ENCODE results near the gene PNPLA3.

The PNPLA3 gene

DNA sequence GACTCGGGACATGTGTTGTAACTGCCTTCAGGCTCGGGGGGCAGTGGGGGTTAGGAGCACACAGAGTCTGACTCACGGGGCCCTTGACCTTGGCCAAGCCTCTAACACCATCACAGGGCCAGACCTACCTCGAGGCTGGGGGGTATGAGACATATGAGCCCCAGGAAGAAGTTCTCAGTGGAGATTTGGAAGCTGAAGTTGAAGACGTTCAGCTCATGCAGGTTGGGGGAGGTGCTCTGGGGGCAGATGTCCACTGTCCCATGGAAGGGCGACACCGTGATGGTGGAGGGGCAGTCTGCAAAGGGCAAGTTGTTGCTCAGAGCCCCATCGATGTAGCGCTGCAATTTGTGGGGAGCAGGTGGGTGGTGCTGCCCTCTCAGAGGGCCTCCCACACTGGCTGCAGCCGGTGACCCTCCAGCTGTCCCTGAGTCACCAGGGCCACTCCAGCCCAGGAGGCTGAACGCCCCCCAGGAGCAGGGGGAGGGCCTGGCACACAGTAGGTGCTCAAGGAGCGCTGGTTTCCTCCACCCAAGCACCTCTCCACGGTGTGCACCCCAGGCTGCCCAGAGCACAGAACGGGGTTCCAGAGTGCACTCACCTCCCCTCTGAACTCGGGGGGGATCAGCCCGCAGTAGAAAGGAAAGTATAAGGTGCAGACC, 34.3 kb upstream of the PNPLA3 start:
- Histone ChIP-seq H3K4me1 (ENCODE audit: control insufficient read depth, low read length) (peaks cover 6% of the 10 kb centered on the region), H3K27me3 (ENCODE audit: control insufficient read depth, low read length) (peaks cover 9% of the 10 kb centered on the region), H3K4me2 (ENCODE audit: low read length) (no peak overlapping the region), H3K4me3 (ENCODE audit: low read length) (no peak overlapping the region), H3F3A (ENCODE audit: control insufficient read depth, insufficient read depth) (no peaks in the 10 kb centered on the region), H3K27ac (ENCODE audit: low read depth, low read length) (no peak overlapping the region), H3K9me2 (replicated peaks; ENCODE audit: control insufficient read depth, low read length) (no peaks in the 10 kb centered on the region), H4K20me1 (ENCODE audit: control insufficient read depth, insufficient read depth, low read depth, low read length) (no peaks in the 10 kb centered on the region), H3K36me3 (ENCODE audit: control insufficient read depth, low read length) (no peaks in the 10 kb centered on the region), H3K9me3 (ENCODE audit: control insufficient read depth, insufficient read depth, low read length) (no peaks in the 10 kb centered on the region), H3K79me2 (ENCODE audit: control insufficient read depth, low read length) (no peaks in the 10 kb centered on the region)
- no peak for TF ChIP-seq EZH2phosphoT487 (IDR thresholded peaks at IDR 0.05; ENCODE audit: borderline replicate concordance, low read length)
- TF ChIP-seq, protein P1, sequence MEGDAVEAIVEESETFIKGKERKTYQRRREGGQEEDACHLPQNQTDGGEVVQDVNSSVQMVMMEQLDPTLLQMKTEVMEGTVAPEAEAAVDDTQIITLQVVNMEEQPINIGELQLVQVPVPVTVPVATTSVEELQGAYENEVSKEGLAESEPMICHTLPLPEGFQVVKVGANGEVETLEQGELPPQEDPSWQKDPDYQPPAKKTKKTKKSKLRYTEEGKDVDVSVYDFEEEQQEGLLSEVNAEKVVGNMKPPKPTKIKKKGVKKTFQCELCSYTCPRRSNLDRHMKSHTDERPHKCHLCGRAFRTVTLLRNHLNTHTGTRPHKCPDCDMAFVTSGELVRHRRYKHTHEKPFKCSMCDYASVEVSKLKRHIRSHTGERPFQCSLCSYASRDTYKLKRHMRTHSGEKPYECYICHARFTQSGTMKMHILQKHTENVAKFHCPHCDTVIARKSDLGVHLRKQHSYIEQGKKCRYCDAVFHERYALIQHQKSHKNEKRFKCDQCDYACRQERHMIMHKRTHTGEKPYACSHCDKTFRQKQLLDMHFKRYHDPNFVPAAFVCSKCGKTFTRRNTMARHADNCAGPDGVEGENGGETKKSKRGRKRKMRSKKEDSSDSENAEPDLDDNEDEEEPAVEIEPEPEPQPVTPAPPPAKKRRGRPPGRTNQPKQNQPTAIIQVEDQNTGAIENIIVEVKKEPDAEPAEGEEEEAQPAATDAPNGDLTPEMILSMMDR (IDR thresholded peaks at IDR 0.05; ENCODE audit: low read depth, low read length, poor library complexity, severe bottlenecking): no peak

DNA sequence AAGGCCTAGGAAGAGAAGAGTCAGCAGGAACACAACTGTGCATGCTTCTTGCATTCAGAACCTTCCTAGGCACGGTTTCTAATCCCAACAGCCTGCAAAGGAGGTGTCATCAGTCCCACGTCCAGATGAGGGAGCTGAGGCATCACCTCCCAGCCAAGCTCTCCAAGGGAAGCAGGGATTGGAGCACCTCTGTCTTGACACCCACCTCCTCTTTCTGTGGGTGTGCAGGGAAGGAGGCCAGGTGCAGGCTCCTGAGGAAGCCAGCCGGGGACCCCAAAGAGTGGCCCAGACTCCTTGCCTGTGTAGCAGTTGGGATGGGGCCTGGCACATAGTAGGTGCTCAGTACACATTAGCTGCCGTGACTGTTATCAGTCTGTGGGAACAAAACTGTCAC, 33.7 kb upstream of the PNPLA3 start:
- Histone ChIP-seq H3K4me3 (ENCODE audit: low read length) (no peak overlapping the region), H3K4me2 (ENCODE audit: low read length) (no peak overlapping the region), H3F3A (ENCODE audit: control insufficient read depth, insufficient read depth) (no peaks in the 10 kb centered on the region), H3K27me3 (ENCODE audit: control insufficient read depth, low read length) (peaks cover 9% of the 10 kb centered on the region), H3K79me2 (ENCODE audit: control insufficient read depth, low read length) (no peaks in the 10 kb centered on the region), H3K9me3 (ENCODE audit: control insufficient read depth, insufficient read depth, low read length) (no peaks in the 10 kb centered on the region), H3K27ac (ENCODE audit: low read depth, low read length) (no peak overlapping the region), H3K36me3 (ENCODE audit: control insufficient read depth, low read length) (no peaks in the 10 kb centered on the region), H3K9me2 (replicated peaks; ENCODE audit: control insufficient read depth, low read length) (no peaks in the 10 kb centered on the region), H3K4me1 (ENCODE audit: control insufficient read depth, low read length) (peaks cover 1% of the 10 kb centered on the region), H4K20me1 (ENCODE audit: control insufficient read depth, insufficient read depth, low read depth, low read length) (no peaks in the 10 kb centered on the region)
- no peak for TF ChIP-seq EZH2phosphoT487 (IDR thresholded peaks at IDR 0.05; ENCODE audit: borderline replicate concordance, low read length)
- TF ChIP-seq, protein P1 (IDR thresholded peaks at IDR 0.05; ENCODE audit: low read depth, low read length, poor library complexity, severe bottlenecking): no peak

DNA sequence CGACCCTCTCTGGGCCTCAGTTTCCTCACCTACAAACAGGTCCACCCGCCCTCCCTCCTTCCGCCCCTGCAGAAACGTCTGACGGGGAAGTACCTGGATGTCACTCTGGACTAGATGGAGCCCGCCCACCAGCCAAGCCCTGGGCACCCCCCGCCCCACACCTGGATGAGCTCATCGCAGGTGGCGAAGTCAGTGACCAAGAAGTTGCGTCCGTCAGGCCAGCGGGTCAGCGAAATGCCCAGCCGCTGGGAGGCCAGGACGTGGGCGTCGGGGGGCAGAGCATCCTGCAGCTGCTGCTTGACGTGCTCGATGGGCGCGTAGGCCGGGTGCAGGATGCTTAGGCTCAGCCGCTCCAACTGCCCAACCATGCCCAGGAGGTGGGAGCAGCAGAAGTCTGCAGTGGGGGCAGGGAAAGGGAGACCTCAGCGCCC, 32.7 kb upstream of the PNPLA3 start:
- Histone ChIP-seq H3K4me2 (ENCODE audit: low read length) (no peak overlapping the region), H3K4me1 (ENCODE audit: control insufficient read depth, low read length) (no peaks in the 10 kb centered on the region), H3K79me2 (ENCODE audit: control insufficient read depth, low read length) (no peaks in the 10 kb centered on the region), H3K9me3 (ENCODE audit: control insufficient read depth, insufficient read depth, low read length) (no peaks in the 10 kb centered on the region), H3K36me3 (ENCODE audit: control insufficient read depth, low read length) (no peaks in the 10 kb centered on the region), H3K9me2 (replicated peaks; ENCODE audit: control insufficient read depth, low read length) (no peaks in the 10 kb centered on the region), H3K4me3 (ENCODE audit: low read length) (no peak overlapping the region), H4K20me1 (ENCODE audit: control insufficient read depth, insufficient read depth, low read depth, low read length) (no peaks in the 10 kb centered on the region), H3K27ac (ENCODE audit: low read depth, low read length) (no peak overlapping the region), H3F3A (ENCODE audit: control insufficient read depth, insufficient read depth) (no peaks in the 10 kb centered on the region), H3K27me3 (ENCODE audit: control insufficient read depth, low read length) (peaks cover 9% of the 10 kb centered on the region)
- no peak for TF ChIP-seq EZH2phosphoT487 (IDR thresholded peaks at IDR 0.05; ENCODE audit: borderline replicate concordance, low read length)

DNA sequence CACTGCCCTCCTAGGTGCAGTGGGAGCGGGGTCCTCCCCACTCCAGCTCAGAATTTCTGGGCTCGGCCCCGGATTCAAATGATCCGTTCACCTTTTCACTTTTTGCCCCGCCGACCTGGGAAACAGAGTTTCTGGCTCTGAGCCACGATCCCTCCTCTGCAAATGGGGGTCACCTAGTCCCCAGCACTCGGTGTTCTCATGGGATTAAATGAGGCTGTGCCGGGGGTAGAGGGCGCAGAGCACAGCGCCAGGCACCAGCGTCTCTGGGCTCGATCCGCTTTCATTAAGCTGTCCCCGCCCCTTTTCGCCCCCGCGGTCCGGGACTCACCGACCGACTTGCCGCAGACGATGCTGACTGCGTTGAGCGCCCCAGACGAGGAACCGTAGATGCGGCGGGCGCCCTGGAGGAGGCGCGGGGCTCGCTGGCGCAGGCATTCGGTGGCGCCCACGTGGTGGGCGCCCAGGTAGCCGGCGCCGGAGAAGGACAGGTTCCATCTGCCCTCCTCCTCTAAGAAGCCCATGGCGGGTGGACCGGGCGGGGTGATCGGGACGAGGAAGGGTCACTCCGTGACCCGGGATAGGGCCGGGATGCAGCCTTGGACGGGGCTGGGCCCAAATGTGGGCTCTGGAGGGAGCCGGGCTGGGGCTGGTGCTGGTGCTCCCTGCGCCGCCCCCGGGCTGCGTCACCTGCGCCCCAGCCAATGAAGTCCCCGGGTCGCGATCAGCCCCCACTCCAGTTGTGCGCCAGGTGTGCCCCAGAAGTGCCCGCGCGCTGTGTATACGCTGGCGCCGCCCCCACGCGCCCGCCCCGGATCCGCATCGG, 32.0 kb upstream of the PNPLA3 start, which contains the start of gene PNPLA5:
TSS of gene PNPLA5 (minus strand) at position 654 of the 823 bp plus-strand sequence. CDS start at position 521, 133 bp downstream.
- H3K9me3 ChIP-seq (ENCODE audit: control insufficient read depth, insufficient read depth, low read length): no peaks in the 10 kb centered on the region
- no peaks in the 10 kb centered on the region for H4K20me1 ChIP-seq (ENCODE audit: control insufficient read depth, insufficient read depth, low read depth, low read length)
- no peak within 1 kb of the TSS for H3K4me3 ChIP-seq (ENCODE audit: low read length)
- TF ChIP-seq, protein P1 (IDR thresholded peaks at IDR 0.05; ENCODE audit: low read depth, low read length, poor library complexity, severe bottlenecking): no peak
- no peak for TF ChIP-seq EZH2phosphoT487 (IDR thresholded peaks at IDR 0.05; ENCODE audit: borderline replicate concordance, low read length)
- no peak within 1 kb of the TSS for H3K27ac ChIP-seq (ENCODE audit: low read depth, low read length)
- no peaks in the 10 kb centered on the region for H3K4me1 ChIP-seq (ENCODE audit: control insufficient read depth, low read length)
- H3K9me2 ChIP-seq (replicated peaks; ENCODE audit: control insufficient read depth, low read length): no peaks in the 10 kb centered on the region
- peaks cover 9% of the 10 kb centered on the region for H3K27me3 ChIP-seq (ENCODE audit: control insufficient read depth, low read length)
- H3K4me2 ChIP-seq (ENCODE audit: low read length): no peak within 1 kb of the TSS
- no peaks in the 10 kb centered on the region for H3K79me2 ChIP-seq (ENCODE audit: control insufficient read depth, low read length)
- H3F3A ChIP-seq (ENCODE audit: control insufficient read depth, insufficient read depth): no peaks in the 10 kb centered on the region
- H3K36me3 ChIP-seq (ENCODE audit: control insufficient read depth, low read length): no peaks in the 10 kb centered on the region
